HEK293T (cell line): ENCODE results near the gene DYRK2.

Source experiments
- ARNT ChIP-seq: fragments of 450-650 bp; IDR thresholded peaks from 2 replicates; pipeline ENCODE4 v1.6.1; 2017; ENCODE audit warnings: mild to moderate bottlenecking
- BHLHE40 ChIP-seq: fragments of 450-650 bp; IDR thresholded peaks from 2 replicates; pipeline ENCODE4 v1.6.1; 2016; ENCODE audit warnings: mild to moderate bottlenecking, moderate library complexity, borderline replicate concordance
- FOXK2 ChIP-seq: fragments of 450-650 bp; IDR thresholded peaks from 2 replicates; pipeline ENCODE4 v1.6.1; 2016; ENCODE audit warnings: mild to moderate bottlenecking
- FOXM1 ChIP-seq: fragments of 450-650 bp; IDR thresholded peaks from 2 replicates; pipeline ENCODE4 v1.6.1; 2017; ENCODE audit warnings: mild to moderate bottlenecking, borderline replicate concordance
- PKNOX1 ChIP-seq: fragments of 450-650 bp; IDR thresholded peaks from 2 replicates; pipeline ENCODE4 v1.6.1; 2016
- SP1 ChIP-seq: fragments of 450-650 bp; IDR thresholded peaks from 2 replicates; pipeline ENCODE4 v1.6.1; 2017
- SUZ12 ChIP-seq: fragments of 450-650 bp; IDR thresholded peaks from 2 replicates; pipeline ENCODE4 v1.6.1; 2016; ENCODE audit warnings: mild to moderate bottlenecking

GRCh38 chr12:67677166-67677565 is 28.6 kb downstream of the DYRK2 start:
- TF ChIP-seq SP1: no peak
- no peak for TF ChIP-seq BHLHE40
- TF ChIP-seq FOXM1: no peak
- TF ChIP-seq ARNT: no peak
- no peak for TF ChIP-seq PKNOX1
- TF ChIP-seq FOXK2: no peak
- TF ChIP-seq SUZ12: no peak
